Upper lobe of left lung (tissue), 6 donors: ENCODE measurements around the gene GLIS1. TPM values are rescaled to one million over a fixed set of nuclear protein-coding genes. Genes with fewer than 3 reads are reported as not detected.

Experiments used
- ATAC-seq, 2 donors: fragments of 200-7000 bp; cut with Tn5 transposase; one replicate each; pipeline ENCODE4 v1.9.1; 2022; ENCODE audit warnings: mild to moderate bottlenecking in 2 of 2, moderate library complexity in 2 of 2; ENCODE audit not compliant: low FRiP score in 2 of 2
- DNase-seq, 2 donors: peaks; one replicate each; pipeline ENCODE4 v3.0.0-alpha.2; 2019 to 2020
- H3K27ac ChIP-seq, 4 donors: fragments of 200-600 bp; sonication (generic); one replicate each; pipeline ENCODE4 v1.5.1; 2016 to 2019
- H3K27me3 ChIP-seq, 4 donors: fragments of 200-600 bp; sonication (generic); one replicate each; pipeline ENCODE4 v1.5.1; 2017 to 2019
- H3K36me3 ChIP-seq, 4 donors: fragments of 200-600 bp; sonication (generic); one replicate each; pipeline ENCODE4 v1.5.1; 2016 to 2019
- H3K4me1 ChIP-seq, 4 donors: fragments of 200-600 bp; sonication (generic); one replicate each; pipeline ENCODE4 v1.5.1; 2018 to 2019
- H3K4me3 ChIP-seq, 4 donors: fragments of 200-600 bp; sonication (generic); one replicate each; pipeline ENCODE4 v1.5.1; 2017 to 2019; ENCODE audit warnings: mild to moderate bottlenecking in 2 of 4, moderate library complexity in 1 of 4
- H3K9me3 ChIP-seq, 4 donors: fragments of 200-600 bp; sonication (generic); one replicate each; pipeline ENCODE4 v1.5.1; 2018 to 2019
- CTCF ChIP-seq, 6 experiments: fragments of 450-650 bp in 4 of 6; fragments of 200-600 bp in 2 of 6; sonication (generic) in 2 of 6; IDR thresholded peaks; one replicate each; pipeline ENCODE4 v1.5.1; 2016 to 2019; ENCODE audit warnings: antibody characterized with exemption in 6 of 6
- EP300 ChIP-seq, 4 donors: sonication (generic); formaldehyde crosslinking; IDR thresholded peaks; one replicate each; pipeline ENCODE4 v1.5.1; 2017; ENCODE audit warnings: antibody characterized with exemption in 4 of 4, control low read depth in 2 of 4
- POLR2A ChIP-seq, 4 donors: fragments of 450-650 bp; IDR thresholded peaks; one replicate each; pipeline ENCODE4 v1.5.1; 2016 to 2017; ENCODE audit warnings: antibody characterized with exemption in 4 of 4, mild to moderate bottlenecking in 2 of 4
- POLR2AphosphoS5 ChIP-seq, 2 donors: sonication (generic); formaldehyde crosslinking; IDR thresholded peaks; one replicate each; pipeline ENCODE4 v1.5.1; 2017; ENCODE audit warnings: antibody characterized with exemption in 2 of 2
- WGBS, 2 donors: methylation state at CpG; one replicate each; pipeline ENCODE4 v1.1.5; 2017 to 2018; 5-methylcytosine and 5-hydroxymethylcytosine counted together
- total RNA-seq, 6 donors: library from RNA; depleted of rRNA in 4 of 6; stranded (reverse); fragments of >200 nt in 4 of 6; gene quantifications; one replicate each; pipeline versions ENCODE4 v1.1.0 to v1.2.1, GENCODE V29; 2016 to 2021
- donor health status: DM: no; HTN: no; CAD: no; lungs with moderate emphysema.
- donor health status: DM: no; HTN: yes; CAD: no; lungs with severe emphysema.

The GLIS1 gene
- total RNA-seq, 6 donors from 2014 or later, result 0.26 to 1.0 TPM; not detected in 4

GRCh38 chr1:53580739-53581475 is 158.1 kb downstream of the GLIS1 start:
- ATAC-seq (no peak), DNase-seq (no peak)
- Histone ChIP-seq H3K4me1 (no peaks in the 10 kb centered on the region), H3K27ac (no peak overlapping the region), H3K36me3 (no peaks in the 10 kb centered on the region), H3K4me3 (no peak overlapping the region), H3K9me3 (no peaks in the 10 kb centered on the region), H3K27me3 (no peaks in the 10 kb centered on the region)
- 84 to 86% methylated on average over 9 of the region's 9 CpGs for WGBS, 2 donors
- TF ChIP-seq CTCF (IDR thresholded peaks at IDR 0.05), result no peak
- TF ChIP-seq EP300 (IDR thresholded peaks at IDR 0.05), result no peak
- TF ChIP-seq POLR2AphosphoS5 (IDR thresholded peaks at IDR 0.05), result no peak
- TF ChIP-seq POLR2A (IDR thresholded peaks at IDR 0.05), result no peak

- H3K27me3 ChIP-seq, result no peaks in the 10 kb centered on the region
- H3K9me3 ChIP-seq, result no peaks in the 10 kb centered on the region
- H3K4me3 ChIP-seq, result no peak overlapping the region
- no peak overlapping the region for H3K27ac ChIP-seq
- ATAC-seq, result no peak
- no peaks in the 10 kb centered on the region for H3K4me1 ChIP-seq
- TF ChIP-seq POLR2AphosphoS5 (IDR thresholded peaks at IDR 0.05) (no peak), POLR2A (IDR thresholded peaks at IDR 0.05) (no peak), EP300 (IDR thresholded peaks at IDR 0.05) (no peak), CTCF (IDR thresholded peaks at IDR 0.05) (no peak)
- H3K36me3 ChIP-seq, result no peaks in the 10 kb centered on the region
- 92 to 98% methylated on average over 1 to 4 of the region's 4 CpGs for WGBS, 2 donors
- no peak for DNase-seq
These were observed 159.0 kb downstream of the GLIS1 start for GRCh38 chr1:53580009-53580400.

GRCh38 chr1:53579221-53580008 is 159.5 kb downstream of the GLIS1 start:
- Histone ChIP-seq H3K36me3 (no peaks in the 10 kb centered on the region), H3K27me3 (no peaks in the 10 kb centered on the region), H3K4me3 (no peak overlapping the region), H3K9me3 (no peaks in the 10 kb centered on the region), H3K4me1 (no peaks in the 10 kb centered on the region), H3K27ac (no peak overlapping the region)
- ATAC-seq (no peak), DNase-seq (no peak)
- TF ChIP-seq EP300 (IDR thresholded peaks at IDR 0.05) (no peak), CTCF (IDR thresholded peaks at IDR 0.05) (no peak), POLR2A (IDR thresholded peaks at IDR 0.05) (no peak), POLR2AphosphoS5 (IDR thresholded peaks at IDR 0.05) (no peak)
- 81 to 82% methylated on average over 8 to 16 of the region's 16 CpGs for WGBS, 2 donors

- TF ChIP-seq CTCF (IDR thresholded peaks at IDR 0.05) (no peak), EP300 (IDR thresholded peaks at IDR 0.05) (no peak), POLR2A (IDR thresholded peaks at IDR 0.05) (no peak)
- ATAC-seq, result no peak
- 87 to 92% methylated on average over 3 of the region's 3 CpGs for WGBS, 2 donors
- no peaks in the 10 kb centered on the region for H3K4me1 ChIP-seq
- no peak overlapping the region for H3K4me3 ChIP-seq
- no peak for DNase-seq
- H3K27me3 ChIP-seq, result no peaks in the 10 kb centered on the region
- no peak overlapping the region for H3K27ac ChIP-seq
- H3K36me3 ChIP-seq, result no peaks in the 10 kb centered on the region
- no peaks in the 10 kb centered on the region for H3K9me3 ChIP-seq
These were observed 160.6 kb downstream of the GLIS1 start for GRCh38 chr1:53578358-53578757.
